Superior temporal gyrus (tissue), 1 donor: Measurements from ENCODE around the gene PIK3R1.
"Not testable (repeated sequence)": the region's sequence is repeated elsewhere in the genome, so short reads cannot be mapped to it uniquely, and the experiment has no call there.

Experiments
- DNase-seq: peaks from one replicate; pipeline ENCODE4 v3.0.0-alpha.2; 2016; ENCODE audit errors: extremely low spot score

The PIK3R1 gene

DNA sequence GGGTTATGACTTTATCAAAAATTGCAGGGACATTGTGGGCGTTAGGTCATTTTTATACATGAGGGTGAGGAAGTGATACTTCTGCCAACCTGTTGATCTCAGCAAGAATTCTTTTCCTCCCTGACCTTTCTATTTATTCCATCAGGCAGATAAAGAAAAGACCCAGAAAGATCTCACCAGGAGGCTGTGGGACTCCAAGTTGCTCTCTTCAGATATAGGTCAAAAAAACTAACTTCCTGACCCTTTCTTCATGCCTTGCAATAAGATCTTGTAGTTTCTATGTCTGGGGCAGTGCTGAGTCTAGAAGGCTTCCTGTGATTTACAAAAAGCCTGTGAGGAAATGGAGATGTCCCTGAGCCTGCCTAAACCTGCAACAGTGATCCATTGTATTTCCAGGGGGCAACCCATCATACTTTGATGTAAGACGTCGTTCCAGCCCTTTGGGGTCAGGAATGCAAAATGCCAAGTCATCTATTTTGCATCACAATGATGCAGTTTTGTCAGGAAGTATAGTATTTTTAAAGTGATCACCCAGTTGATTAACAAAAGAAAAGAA lies 22.0 kb upstream of the PIK3R1 start:
- no peak for DNase-seq

DNA sequence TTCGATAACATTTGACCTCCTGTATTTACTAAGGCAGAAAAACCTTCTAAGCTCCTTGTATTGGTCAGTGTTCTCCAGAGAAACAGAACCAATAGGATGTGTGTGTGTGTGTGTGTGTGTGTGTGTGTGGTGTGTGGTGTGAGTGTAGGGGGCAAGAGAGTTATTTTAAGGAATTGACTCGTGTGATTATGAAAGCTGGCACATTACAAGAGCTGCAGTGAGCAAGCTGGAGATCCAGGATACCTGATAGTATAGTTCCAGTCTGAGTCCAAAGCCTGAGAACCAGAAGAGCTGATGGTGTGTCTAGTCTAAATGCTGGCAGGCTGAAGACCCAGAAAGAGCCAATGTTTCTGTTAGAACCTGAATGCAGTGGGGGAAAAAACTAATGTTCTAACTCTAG lies 21.2 kb upstream of the PIK3R1 start:
- DNase-seq, result no peak

DNA sequence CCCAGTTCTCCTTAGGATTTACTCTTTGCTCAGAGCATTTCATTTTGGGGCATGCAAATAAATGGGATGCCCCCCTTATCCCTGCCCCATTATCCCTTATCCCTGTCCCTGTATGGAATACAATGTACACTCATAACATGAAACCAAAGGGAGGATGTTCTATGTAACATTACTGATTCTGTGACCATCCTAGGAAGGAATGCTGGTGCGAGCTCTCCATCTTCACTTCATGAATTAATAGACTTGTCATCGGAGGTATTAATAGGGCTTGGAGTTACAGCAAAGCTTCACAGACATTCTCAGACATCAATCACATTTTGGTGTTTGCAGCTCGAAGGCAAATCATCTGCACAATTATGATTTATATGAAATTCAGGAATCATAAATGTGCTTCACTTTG lies 20.4 kb upstream of the PIK3R1 start:
- DNase-seq, result no peak

DNA sequence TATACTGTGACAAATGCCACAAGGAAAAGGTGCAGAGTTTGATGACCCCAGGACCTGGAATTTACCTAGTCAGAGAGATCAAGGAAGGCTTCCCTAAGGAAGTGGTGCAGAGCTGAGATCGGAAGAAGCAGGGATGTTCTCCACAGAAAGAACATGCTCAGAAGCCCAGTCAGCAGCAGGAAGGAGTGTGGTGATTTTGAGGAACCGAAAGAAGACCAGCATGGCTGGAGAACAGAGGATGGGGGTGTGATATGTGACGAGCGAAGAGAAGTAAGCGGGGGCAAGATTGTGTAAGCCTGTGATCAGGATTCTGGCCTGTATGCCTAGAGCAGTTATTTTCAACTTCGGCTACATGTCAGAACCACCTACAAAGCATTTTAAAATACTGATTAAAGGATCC lies 18.7 kb upstream of the PIK3R1 start:
- peak; percentile 35 for DNase-seq

DNA sequence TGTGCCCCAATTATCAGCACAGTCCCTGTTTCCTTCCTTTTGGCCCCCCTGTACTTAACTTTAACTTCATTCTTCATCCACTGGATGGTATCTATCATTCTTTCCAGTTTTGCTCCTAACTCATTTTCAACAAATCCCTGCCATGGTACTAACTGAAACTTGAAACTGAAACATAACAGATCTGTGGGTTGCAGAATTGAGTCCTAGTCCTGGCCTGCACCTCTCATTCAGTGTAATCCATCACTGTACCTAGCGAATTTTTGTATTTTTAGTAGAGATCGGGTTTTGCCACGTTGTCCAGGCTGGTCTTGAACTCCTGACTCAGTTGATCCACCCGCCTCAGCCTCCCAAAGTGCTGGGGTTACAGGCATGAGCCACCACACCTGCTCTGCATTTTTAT lies 15.3 kb upstream of the PIK3R1 start:
- DNase-seq, result no peak

DNA sequence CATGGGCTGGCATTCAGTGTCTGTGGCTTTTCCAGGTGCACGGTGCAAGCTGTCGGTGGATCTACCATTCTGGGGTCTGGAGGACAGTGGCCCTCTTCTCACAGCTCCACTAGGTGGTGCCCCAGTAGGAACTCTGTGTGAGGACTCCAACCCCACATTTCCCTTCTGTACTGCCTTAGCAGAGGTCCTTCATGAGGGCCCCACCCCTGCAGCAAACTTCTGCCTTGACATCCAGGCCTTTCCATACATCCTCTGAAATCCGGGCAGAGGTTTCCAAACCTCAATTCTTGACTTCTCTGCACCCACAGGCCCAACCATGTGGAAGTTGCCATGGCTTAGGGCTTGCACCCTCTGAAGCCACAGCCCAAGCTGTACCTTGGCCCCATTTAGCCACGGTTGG lies 4.9 kb upstream of the PIK3R1 start:
- DNase-seq, result not testable (repeated sequence)

DNA sequence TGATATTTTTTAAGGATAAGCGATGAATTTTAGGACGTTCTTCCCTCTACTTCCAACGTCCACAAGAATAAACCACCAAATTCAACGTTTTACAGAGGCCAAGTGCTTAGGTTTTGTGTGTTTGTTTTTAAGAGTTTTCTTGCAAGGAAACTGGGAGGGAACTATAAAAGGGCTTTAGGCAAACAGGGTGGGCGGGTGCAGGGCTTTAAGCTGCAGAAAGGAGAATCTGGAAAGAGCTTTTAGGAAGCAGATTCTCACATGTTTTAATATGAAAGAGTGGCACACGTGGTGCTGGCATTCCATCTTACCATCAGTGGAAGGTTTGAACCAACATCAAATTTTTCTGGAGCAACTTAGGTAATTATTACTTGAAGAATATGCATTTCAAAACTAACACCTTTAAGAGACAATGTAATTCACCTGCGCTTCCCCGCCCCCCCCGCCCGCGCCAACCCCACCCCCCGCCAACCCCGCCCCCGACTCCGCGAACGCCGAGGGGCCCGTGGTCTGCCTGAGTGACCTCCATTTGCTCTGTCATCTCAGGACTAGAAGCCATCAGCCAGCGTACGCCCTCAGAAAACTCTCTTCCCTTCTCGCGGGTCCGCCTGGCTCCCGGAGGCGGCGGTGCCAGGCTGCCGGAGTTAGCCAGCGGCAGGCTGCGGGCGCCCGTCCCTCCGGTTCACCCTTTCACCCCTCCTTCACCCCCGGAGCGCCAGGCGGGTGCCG lies 911 bp upstream of the PIK3R1 start:
- no peak for DNase-seq

DNA sequence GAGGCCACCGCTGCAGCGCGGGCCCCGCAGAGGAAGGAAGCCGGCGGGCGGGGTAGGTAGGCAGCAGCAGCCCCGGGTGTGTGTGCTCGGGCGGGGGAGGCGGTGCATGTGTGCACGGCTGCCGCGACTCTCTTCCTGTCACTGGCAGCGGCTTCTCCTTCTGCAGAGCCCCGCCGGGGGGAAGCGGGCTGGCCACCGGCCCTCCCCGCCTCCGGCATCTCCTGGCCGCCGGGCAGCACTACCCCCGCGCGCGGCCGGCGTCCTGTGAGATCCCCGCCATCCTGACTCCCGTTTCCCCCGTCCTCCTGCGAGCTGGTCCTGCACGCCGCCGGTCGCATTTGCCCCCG lies 315 bp downstream of the PIK3R1 start:
- no peak for DNase-seq

DNA sequence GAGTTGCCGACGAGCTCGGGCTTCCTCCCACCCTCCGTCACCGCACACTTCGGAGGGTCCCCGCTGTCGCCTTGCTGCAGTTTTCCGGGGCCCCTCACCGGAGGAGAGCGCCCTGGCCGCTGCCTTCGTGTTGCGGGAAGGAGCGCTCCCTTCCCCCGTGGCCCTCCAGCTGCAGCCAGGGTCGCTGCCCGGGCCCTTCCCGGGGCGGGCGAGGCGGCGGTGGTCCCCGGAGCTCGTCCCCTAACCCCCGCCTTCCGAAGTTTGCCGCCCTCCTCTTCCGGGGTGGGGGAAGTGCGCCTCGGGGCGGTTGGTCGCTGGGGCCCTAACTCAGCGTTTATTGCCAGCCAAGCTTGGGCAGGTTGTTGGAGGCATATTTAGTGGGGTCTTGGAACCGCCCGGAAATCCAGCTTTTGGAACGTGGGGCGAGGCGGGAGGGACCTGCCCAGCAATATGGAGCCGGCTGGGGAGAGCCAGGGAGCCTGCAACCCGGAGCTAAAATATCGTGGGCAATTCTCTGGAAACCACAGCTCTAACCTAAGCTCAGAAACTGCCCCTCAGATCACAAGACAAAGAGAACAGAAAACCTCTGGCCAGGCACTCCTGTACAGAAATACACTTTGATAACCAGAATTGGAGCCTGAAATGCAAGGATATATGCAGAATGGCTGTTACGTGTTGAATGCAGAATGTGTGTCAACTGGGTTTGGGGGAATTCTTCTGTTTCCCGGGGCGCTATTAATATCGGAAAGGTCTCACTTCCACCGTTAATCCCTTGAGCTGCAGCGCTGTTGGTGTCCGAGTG lies 890 bp downstream of the PIK3R1 start:
- peak; percentile 73 for DNase-seq

DNA sequence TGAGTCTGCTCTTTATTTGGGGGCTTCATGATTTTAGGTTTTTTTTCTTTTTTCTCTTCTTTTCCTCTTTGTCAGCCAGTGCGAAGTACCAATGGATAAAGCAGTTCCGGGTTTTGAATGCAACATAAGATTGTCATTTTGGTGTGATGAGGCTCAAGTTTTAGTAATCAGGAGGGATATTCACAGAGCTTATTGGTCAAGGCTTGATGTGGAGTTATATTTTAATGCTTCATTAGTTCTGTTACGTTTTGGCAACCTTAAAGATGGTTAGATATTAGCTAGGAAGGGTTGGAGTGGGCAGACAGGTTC lies 1.4 kb downstream of the PIK3R1 start:
- no peak for DNase-seq

DNA sequence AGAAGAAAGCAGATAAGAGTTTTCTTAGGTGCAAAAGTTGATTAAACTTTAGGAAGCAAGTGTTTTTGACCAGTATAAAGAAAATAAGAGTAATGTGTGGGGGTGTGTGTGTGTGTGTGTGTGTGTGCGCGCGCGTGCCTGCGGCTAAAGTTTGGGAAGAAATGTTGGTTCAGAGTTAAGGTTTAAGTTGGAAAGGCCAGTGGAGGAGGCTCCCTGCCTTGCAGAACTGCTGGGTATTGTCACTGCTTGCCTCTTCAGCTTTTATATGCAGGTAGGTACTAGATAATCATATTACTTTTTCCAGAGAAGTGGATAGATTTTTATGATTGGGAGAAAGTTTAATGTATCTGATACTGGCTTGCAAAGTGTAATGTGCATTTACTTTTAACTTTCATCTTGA lies 2.0 kb downstream of the PIK3R1 start:
- peak; percentile 43 for DNase-seq

DNA sequence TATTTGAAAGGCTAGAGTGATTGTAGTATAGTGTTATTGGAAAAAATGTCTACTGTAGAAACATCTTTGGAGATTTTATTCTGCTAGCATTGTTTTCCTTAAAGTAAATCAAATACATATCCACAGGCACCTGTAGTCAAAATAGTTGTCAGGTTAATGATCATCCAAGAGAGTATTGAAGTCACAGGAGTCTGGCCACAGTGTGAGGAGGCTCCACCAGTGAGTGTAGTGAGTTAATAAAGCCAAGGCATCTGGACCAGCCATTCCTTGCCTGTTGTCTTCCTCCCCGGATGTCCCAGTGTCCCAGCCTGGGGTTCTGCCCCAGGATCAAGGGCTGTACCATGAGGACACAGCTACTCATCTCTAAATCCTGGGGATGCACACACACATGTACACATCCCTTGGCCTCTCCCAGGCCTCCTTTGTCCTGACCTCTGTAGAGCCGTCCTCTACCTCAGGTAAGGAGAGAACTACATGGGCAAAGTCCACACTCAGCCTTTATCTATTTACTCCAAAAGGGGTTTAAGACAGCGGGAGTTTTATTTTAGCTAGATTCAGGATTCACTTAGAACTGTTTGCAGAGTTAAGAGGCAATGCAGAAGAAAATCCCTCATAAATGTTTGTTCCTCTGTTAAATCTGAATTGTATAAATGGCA lies 3.7 kb downstream of the PIK3R1 start:
- peak; percentile 25 for DNase-seq

DNA sequence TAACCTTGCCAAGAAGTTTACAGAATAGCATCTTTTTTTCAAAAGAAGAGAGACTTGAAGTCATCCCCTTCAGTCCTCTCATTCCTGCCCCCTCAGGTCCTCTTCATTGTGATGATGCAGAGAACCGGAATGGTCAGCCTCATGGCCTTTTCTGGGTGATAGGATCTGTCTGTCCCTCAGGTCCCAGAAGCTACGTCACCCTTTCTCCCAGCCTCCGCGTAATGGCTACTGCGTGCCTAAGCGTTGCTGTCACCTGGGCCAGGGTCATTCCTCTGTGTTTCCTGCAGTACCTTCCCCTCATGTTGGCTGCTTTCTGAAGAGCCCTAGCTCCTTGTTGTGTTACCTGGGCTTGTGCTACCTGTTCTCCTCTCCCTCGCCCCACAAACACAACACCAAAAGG lies 4.7 kb downstream of the PIK3R1 start:
- no peak for DNase-seq

DNA sequence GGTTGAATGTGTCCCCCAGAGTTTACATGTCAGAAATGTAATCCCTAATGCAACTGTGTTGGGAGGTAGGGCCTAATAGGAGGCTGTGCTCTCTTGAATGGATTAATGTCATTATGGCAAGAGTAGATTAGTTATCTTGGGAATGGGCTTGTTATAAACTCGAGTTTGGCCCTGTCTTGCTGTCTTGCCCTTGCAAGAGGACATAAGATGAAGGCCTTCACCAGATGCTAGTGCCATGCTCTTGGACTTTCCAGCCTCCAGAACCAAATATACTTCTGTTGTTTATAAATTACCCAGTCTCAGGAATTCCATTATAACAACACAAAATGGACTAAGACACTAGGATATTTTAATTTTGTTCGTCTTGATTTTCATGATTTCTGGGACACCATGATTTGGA lies 5.4 kb downstream of the PIK3R1 start:
- DNase-seq, result no peak

DNA sequence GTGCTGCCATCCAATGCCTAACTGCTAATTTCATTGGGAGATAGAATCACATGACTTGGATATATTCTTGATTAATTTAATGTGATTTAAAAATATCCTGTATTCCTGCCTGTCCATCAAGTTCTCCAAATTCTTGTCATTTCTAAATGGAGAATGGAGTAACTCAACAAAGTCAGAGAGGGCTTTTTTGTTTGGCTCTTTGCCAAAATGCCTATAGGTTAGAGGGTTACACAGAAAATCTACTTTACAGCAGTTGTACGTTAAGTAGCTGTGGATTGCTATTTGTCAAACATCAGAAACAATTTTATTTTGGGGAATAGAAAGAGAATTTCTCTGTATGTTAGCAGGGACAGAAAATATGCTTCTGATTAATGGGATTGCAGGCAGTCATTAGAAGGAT lies 5.9 kb downstream of the PIK3R1 start:
- DNase-seq, result peak; percentile 13

DNA sequence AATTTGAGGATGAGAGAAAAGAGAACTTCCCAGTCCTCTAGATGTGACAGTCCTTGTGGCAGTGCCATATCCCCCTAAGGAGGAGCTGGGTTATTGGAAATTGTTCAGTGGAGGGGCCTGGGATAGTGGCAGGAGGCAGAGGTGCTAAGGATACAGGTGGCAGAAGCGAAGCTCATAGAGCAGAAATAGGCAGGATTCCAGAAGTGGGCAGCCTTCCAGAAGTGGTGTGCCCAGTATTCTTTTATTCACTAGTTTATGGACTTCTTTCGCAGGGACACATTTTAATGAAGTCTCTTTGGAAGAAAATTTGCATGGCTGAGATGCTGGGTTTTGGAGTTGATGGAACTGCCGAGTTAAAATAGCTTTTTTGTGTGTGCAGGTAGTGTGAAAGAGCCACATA lies 6.8 kb downstream of the PIK3R1 start:
- DNase-seq, result peak; percentile 38

DNA sequence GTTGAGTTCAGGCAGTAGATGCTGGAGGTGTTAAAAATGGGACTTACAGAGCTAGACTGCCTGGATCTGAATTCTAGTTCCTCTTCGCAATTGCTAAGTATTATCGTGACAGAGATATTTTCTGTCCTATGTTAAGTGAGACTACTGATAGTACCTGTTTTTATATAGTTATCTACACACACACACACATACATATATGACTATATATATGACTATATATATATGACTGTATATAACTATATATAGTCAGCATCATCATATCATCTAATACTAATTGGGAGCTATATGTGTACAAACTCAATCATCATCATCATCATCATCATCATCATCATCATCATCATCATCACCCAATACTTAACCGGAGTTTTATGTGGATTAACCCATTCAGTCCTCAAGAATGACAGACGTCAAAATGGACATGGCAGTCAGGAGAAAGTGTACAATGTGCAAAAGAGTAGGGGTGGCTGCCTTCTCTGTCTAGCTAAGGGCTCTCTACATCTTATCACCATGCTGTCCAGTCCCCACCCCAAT lies 7.3 kb downstream of the PIK3R1 start:
- no peak for DNase-seq

DNA sequence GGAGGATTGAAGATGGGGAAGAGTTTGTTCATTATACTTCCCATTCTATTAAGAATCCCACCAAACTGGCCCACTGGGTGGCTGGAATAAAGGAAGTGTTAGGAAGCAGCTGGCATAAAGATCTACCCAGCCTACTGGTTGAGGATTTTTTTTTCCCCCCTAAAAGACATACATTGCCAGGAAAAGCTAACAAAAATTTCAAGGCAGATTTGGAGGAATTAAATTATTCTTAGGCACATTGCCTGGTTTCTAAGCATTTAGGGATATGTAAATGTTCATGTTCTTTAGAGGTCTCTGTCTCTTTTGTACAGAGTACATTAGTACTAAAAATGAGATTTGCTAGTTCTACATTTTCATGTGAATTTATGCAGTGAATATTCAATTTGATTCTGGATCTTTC lies 8.3 kb downstream of the PIK3R1 start:
- peak; percentile 44 for DNase-seq

DNA sequence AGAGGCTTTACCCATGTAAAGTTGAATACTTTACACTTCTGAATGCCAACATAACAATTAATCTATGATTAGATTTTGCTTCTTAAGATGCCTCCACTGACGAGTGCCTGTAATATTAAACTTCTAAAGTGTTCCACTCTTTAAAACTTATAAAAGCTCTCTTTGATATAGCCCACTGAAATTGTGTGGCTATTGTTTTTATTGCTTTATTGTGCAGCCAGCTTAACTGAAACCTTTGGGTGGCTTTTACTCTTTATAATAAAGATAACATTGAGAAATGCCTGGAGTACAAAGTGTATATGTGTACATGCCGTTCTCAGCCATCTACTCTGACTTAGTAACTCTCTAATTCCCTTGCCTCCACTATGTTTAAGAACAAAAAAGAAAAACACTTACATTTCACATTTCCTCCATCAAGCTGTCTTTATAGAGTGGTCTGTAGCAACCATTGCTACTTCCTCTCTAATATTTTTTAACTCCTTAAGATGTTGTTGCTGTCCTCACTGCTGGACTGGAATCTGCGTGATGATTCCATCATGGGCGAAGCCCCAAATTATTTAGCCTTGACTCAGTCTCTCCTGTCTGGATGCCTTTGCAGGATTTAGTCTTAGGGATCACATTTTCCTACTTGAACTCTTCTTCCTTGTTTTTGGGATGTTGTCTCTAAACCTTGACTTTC lies 9.1 kb downstream of the PIK3R1 start:
- DNase-seq, result peak; percentile 58

DNA sequence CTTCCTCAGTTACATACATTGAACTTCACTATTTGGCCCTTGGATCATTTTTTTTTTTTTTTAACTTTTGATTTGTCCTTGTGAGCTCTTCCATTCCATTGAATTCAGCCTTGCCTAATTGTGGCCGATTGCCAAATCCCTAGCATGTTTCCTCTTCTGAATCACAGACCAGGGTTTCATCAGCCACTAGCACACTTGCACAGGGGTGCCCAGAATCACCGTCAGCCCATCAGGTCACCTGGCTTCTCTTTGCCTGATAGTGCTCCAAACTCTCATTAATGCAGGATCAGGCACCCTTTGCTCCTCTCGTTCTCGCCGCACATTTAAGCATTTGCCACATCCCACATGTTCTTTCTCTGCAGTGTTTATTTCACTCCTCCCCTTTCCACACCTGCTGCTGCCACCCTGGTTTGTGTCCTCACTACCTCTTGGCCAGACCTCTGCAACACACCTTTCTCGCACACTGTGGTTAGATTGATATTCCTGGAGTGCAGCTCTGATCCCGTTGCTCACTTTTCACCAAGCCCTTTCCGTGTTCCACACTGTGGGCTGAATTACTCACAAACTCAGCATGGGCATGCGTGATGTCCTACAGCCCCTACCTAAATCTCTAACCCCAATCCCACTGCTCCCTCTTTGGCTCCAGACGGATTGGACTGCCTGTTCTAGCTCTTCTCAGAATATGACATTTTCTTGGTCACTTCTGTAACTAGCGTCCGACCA lies 9.8 kb downstream of the PIK3R1 start:
- DNase-seq, result peak; percentile 22

DNA sequence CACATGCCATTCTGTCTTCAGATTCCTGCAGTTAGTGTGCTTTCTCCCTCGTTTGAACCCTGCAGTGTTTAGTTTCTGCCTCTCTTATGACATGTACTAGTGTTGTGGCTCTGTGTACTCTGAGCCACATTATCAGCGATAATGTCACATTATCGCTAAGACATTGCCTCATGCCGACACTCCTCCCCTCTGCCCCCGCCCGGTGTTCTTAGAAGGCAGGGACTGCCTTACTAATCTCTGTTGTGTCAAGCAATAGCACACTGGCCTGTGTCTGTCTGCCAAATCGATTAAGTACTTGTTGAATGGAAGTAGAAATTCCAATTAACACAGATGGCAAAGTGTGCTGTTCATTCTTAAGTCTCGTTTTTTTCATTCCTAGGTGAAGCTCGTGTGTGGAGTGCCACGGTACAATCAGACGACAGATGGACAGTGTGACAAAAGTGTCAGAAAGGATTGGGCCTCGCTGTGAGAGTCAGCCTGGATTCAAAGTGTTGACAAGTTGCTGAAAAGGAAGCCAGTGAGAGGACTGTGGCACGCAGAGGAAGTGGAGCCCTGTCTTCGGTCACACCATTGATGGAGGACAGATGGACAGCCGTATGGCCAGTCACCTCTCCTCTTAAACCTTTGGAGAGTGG lies 10.5 kb downstream of the PIK3R1 start:
- DNase-seq, result no peak
